Naive thymus-derived CD4-positive, alpha-beta T cell (primary cell): ENCODE data around the gene ADORA3. TPM values are rescaled to one million over a fixed set of nuclear protein-coding genes. Genes with fewer than 3 reads are reported as not detected.
"Not testable (repeated sequence)": the region's sequence is repeated elsewhere in the genome, so short reads cannot be mapped to it uniquely, and the experiment has no call there.

Experiments
- ATAC-seq: fragments of 150-1000 bp; cut with Tn5 transposase; 2 replicates; pipeline ENCODE4 v1.10.0; 2021; ENCODE audit warnings: mild to moderate bottlenecking, moderate library complexity
- CTCF ChIA-PET: fragments of 350-600 bp; sonication (Branson Sonifier 250); formaldehyde crosslinking; loops from one replicate; lab custom pipeline; 2021; ENCODE audit warnings: antibody characterized with exemption; lab: Charles Lee
- POLR2A ChIA-PET: fragments of 350-600 bp; sonication (Branson Sonifier 250); formaldehyde crosslinking; loops from one replicate; lab custom pipeline; 2021; ENCODE audit warnings: antibody characterized with exemption, inconsistent platforms; lab: Charles Lee
- DNase-seq, 9 donors: peaks; one replicate each; pipeline versions ENCODE4 v3.0.0 to v3.0.0-alpha.2; 2020 to 2022; ENCODE audit warnings: mixed read lengths in 1 of 9
- H3K27ac ChIP-seq: one replicate; pipeline ENCODE4 v1.7.0; 2013; ENCODE audit warnings: mild to moderate bottlenecking, low read depth, low read length, moderate library complexity
- H3K27me3 ChIP-seq, 2 donors: one replicate each; pipeline ENCODE4 v1.7.0; 2013; ENCODE audit warnings: low read length in 2 of 2, mild to moderate bottlenecking in 2 of 2, moderate library complexity in 2 of 2; ENCODE audit not compliant: control insufficient read depth in 2 of 2, insufficient read depth in 2 of 2
- H3K36me3 ChIP-seq, 3 experiments: 1 replicate in 2 of 3; 2 replicates in 1 of 3; pipeline ENCODE4 v1.7.0; 2013; ENCODE audit warnings: low read length in 3 of 3, mild to moderate bottlenecking in 3 of 3, moderate library complexity in 1 of 3; ENCODE audit not compliant: insufficient read depth in 3 of 3, control insufficient read depth in 2 of 3
- H3K4me1 ChIP-seq, 2 donors: one replicate each; pipeline ENCODE4 v1.7.0; 2013; ENCODE audit warnings: low read length in 2 of 2, mild to moderate bottlenecking in 2 of 2, moderate library complexity in 1 of 2; ENCODE audit not compliant: control insufficient read depth in 2 of 2, insufficient read depth in 2 of 2
- H3K4me3 ChIP-seq: 2 replicates; pipeline ENCODE4 v1.7.0; 2013; ENCODE audit warnings: mild to moderate bottlenecking, low read length
- H3K9me3 ChIP-seq, 3 experiments: 1 replicate in 2 of 3; 2 replicates in 1 of 3; pipeline ENCODE4 v1.7.0; 2013; ENCODE audit warnings: low read length in 3 of 3; ENCODE audit not compliant: control insufficient read depth in 2 of 3
- H3K27ac Mint-ChIP-seq, 9 donors: one replicate each; pipeline ENCODE4 v1.8.0; 2020 to 2022; ENCODE audit warnings: mixed read lengths in 9 of 9, mild to moderate bottlenecking in 8 of 9, moderate library complexity in 5 of 9, inconsistent platforms in 2 of 9
- H3K27me3 Mint-ChIP-seq, 5 donors: one replicate each; pipeline ENCODE4 v1.8.0; 2021 to 2022; ENCODE audit warnings: mixed read lengths in 5 of 5, mild to moderate bottlenecking in 1 of 5
- H3K36me3 Mint-ChIP-seq, 5 donors: one replicate each; pipeline ENCODE4 v1.8.0; 2020 to 2022; ENCODE audit warnings: mixed read lengths in 5 of 5, mild to moderate bottlenecking in 3 of 5, inconsistent platforms in 1 of 5
- H3K4me1 Mint-ChIP-seq, 7 donors: one replicate each; pipeline ENCODE4 v1.8.0; 2020 to 2022; ENCODE audit warnings: mixed read lengths in 7 of 7, mild to moderate bottlenecking in 3 of 7, inconsistent platforms in 1 of 7
- H3K4me3 Mint-ChIP-seq, 10 donors: one replicate each; pipeline ENCODE4 v1.8.0; 2020 to 2022; ENCODE audit warnings: mild to moderate bottlenecking in 10 of 10, mixed read lengths in 10 of 10, moderate library complexity in 6 of 10, inconsistent platforms in 2 of 10
- H3K9me3 Mint-ChIP-seq, 11 donors: one replicate each; pipeline ENCODE4 v1.8.0; 2020 to 2022; ENCODE audit warnings: mixed read lengths in 11 of 11, mild to moderate bottlenecking in 4 of 11, inconsistent platforms in 1 of 11, moderate library complexity in 1 of 11
- intact Hi-C, 2 donors: fragments of 100-400 bp; cut with micrococcal nuclease; formaldehyde crosslinking; loops; one replicate each; pipeline ENCODE4 v1.15.1; 2023
- polyA plus RNA-seq, 2 donors: library from polyadenylated mRNA; unstranded; fragments of 300-500 nt; fragmentation: Illumina TruSeq; gene quantifications; one replicate each; pipeline ENCODE4 v1.2.3, GENCODE V29; 2021
- total RNA-seq, 6 experiments: library from RNA in 5 of 6; stranded (reverse) in 5 of 6; gene quantifications; 1 replicate in 5 of 6; 2 replicates in 1 of 6; pipeline ENCODE4 v1.2.3 and lab custom pipeline; 2021 to 2026

ADORA3 gene
- 1 to 10 TPM in 2 of 5 experiments, under 1 TPM in 1, not detected in 2; 0.66 to 1.6 (median 1.0) TPM for total RNA-seq
- polyA plus RNA-seq = not detected
- not detected for total RNA-seq (lab: John Stamatoyannopoulos, UW)

GRCh38 chr1:111503585-111504060, at the start of gene ADORA3, which contains the start of gene TMIGD3:
TSS of gene ADORA3 (minus strand) at chr1:111503633. CDS start at chr1:111503354, 279 bp downstream.
TSS of gene TMIGD3 (minus strand) at chr1:111503633. CDS start at chr1:111503354, 279 bp downstream.
- peaks cover 46 to 65% (median 58%) of the 10 kb centered on the region in 7 donors for H3K4me1 Mint-ChIP-seq
- peak within 1 kb of the TSS; percentile 32 to 94 (median 68) for H3K27ac Mint-ChIP-seq
- H3K36me3 Mint-ChIP-seq = peaks cover 0 to 10% (median 0%) of the 10 kb centered on the region in 5 donors
- Histone ChIP-seq H3K27ac (peak within 1 kb of the TSS; percentile 20), H3K4me1 (peaks cover 37 to 56% of the 10 kb centered on the region in 2 donors), H3K36me3 (no peaks in the 10 kb centered on the region), H3K27me3 (no peaks in the 10 kb centered on the region), H3K4me3 (peak within 1 kb of the TSS; percentile 33), H3K9me3 (no peaks in the 10 kb centered on the region)
- DNase-seq (peak in 1 of 9 donors; percentile 19), ATAC-seq (no peak)
- CTCF ChIA-PET = interaction anchor here (0.6 to 2.1 kb wide), 9 partner anchors 11 to 166 kb away, joined by 3 to 7 read pairs (median 4); no protein-coding TSS in a partner anchor
- peaks cover 0 to 5% (median 0%) of the 10 kb centered on the region in 11 donors for H3K9me3 Mint-ChIP-seq
- intact Hi-C loops = no loop called here
- H3K4me3 Mint-ChIP-seq = peak within 1 kb of the TSS; percentile 30 to 80 (median 55)
- no peaks in the 10 kb centered on the region for H3K27me3 Mint-ChIP-seq
- POLR2A ChIA-PET = interaction anchor here (0.6 to 1.7 kb wide), 7 partner anchors 13 to 211 kb away, joined by 3 to 9 read pairs (median 4); no protein-coding TSS in a partner anchor

DNA sequence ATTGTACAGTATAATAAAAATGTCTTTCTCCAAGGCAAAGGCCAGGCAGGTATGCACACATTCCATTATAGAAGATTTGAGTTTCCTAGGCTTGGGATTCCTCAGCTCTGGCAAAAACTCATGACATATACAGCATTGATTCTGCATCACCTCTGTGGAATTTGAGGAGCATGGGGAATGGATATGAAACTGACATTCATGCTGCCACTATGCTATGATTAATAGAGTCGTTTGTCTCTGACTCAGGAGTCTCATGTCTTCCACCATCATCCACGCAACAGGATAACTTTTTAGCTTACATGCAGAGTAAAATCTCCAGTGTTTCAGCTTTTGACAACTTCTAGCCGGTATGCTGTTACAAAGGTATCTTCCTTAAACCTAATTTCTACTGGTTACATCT, 49.8 kb upstream of the ADORA3 start:
- no peak for ATAC-seq
- ChIA-PET CTCF (no interaction called here), POLR2A (interaction anchor here (0.8 to 1.2 kb wide), 2 partner anchors 37 to 41 kb away, joined by 3 read pairs; no protein-coding TSS in a partner anchor)
- Histone ChIP-seq H3K4me1 (no peaks in the 10 kb centered on the region), H3K36me3 (no peaks in the 10 kb centered on the region), H3K27me3 (no peaks in the 10 kb centered on the region), H3K4me3 (no peak overlapping the region), H3K9me3 (no peaks in the 10 kb centered on the region), H3K27ac (no peak overlapping the region)
- H3K27ac Mint-ChIP-seq = no peak overlapping the region
- H3K36me3 Mint-ChIP-seq = peaks cover 0 to 7% (median 0%) of the 10 kb centered on the region in 5 donors
- H3K27me3 Mint-ChIP-seq = peaks cover 0 to 12% (median 3%) of the 10 kb centered on the region in 5 donors
- H3K9me3 Mint-ChIP-seq = peaks cover 0 to 2% (median 0%) of the 10 kb centered on the region in 11 donors
- no peak for DNase-seq
- no peak overlapping the region for H3K4me3 Mint-ChIP-seq
- intact Hi-C loops = no loop called here
- peaks cover 0 to 8% (median 4%) of the 10 kb centered on the region in 7 donors for H3K4me1 Mint-ChIP-seq

DNA sequence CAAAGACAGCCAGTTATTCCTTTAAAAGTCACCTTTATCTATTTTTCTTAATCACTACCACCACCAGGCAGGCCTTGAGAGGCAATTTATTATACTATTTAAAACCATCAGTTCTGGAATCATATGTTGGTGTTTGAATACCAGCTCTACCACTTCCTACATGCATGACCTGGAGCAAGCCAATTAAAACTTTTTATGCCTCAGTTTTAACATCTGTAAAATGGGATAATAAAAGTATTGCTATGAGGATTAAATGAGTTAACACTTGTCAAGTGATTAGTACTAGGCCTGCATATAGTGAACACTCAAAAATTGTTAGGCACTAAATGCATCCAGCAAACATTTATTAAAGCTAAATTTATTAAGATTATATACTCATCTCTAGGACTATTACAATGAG, 49.2 kb upstream of the ADORA3 start:
- intact Hi-C loops = no loop called here
- peaks cover 0 to 2% (median 0%) of the 10 kb centered on the region in 11 donors for H3K9me3 Mint-ChIP-seq
- Histone ChIP-seq H3K27me3 (no peaks in the 10 kb centered on the region), H3K36me3 (no peaks in the 10 kb centered on the region), H3K4me3 (no peak overlapping the region), H3K27ac (no peak overlapping the region), H3K9me3 (no peaks in the 10 kb centered on the region), H3K4me1 (no peaks in the 10 kb centered on the region)
- ChIA-PET CTCF (interaction anchor here (0.7 kb wide), 1 partner anchor 109 kb away, joined by 3 read pairs; no protein-coding TSS in a partner anchor), POLR2A (interaction anchor here (1.2 kb wide), 1 partner anchor 37 kb away, joined by 3 read pairs; no protein-coding TSS in a partner anchor)
- H3K27ac Mint-ChIP-seq = no peak overlapping the region
- ATAC-seq = no peak
- no peak for DNase-seq
- peaks cover 0 to 8% (median 4%) of the 10 kb centered on the region in 7 donors for H3K4me1 Mint-ChIP-seq
- H3K36me3 Mint-ChIP-seq = peaks cover 0 to 7% (median 0%) of the 10 kb centered on the region in 5 donors
- no peak overlapping the region for H3K4me3 Mint-ChIP-seq
- H3K27me3 Mint-ChIP-seq = peaks cover 0 to 17% (median 3%) of the 10 kb centered on the region in 5 donors

DNA sequence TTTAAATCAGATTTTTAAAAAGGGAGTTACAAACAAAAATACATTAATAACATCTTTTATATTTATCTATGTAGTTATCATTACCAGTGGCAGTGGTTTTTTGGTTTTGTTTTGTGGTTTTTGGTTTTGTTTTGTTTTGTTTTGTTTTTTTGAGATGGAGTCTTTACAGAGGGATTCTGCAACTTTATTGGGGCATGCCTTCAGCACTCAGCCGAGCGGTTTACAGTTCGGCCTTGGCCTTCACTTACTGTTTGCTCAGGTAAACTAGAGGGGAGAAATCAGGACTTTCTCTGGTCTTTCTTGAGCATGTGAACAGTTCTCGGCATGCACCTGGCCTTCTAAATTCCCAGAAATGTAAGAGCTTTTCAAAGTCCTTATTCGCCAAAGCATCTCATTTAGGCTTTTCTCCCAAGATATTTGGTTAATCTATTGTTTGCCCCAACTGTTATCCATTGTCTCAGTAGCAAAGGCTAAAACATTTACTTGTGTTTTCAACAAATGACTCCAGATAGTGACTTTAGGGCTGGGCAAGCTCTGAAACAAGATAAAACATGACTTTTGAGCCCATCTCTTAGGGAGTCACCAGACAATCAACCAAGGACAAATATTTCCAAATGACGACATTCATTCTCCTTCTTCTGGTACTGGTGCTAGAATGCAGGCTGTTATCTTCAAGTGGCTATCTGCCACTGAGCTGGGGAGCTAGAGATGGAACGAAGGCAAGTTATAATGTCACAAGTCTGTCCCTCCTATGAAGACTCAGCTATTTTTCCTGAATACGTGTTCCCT, 48.4 kb upstream of the ADORA3 start:
- ATAC-seq (no peak), DNase-seq (no peak)
- no peaks in the 10 kb centered on the region for H3K36me3 ChIP-seq
- H3K27me3 ChIP-seq = no peaks in the 10 kb centered on the region
- POLR2A ChIA-PET = interaction anchor here (0.6 to 1.2 kb wide), 4 partner anchors 38 to 191 kb away, joined by 3 to 4 read pairs (median 3); no protein-coding TSS in a partner anchor
- CTCF ChIA-PET = interaction anchor here (0.7 kb wide), 1 partner anchor 108 kb away, joined by 3 read pairs; no protein-coding TSS in a partner anchor
- peaks cover 0 to 2% (median 0%) of the 10 kb centered on the region in 11 donors for H3K9me3 Mint-ChIP-seq
- H3K9me3 ChIP-seq = no peaks in the 10 kb centered on the region
- no peak overlapping the region for H3K27ac Mint-ChIP-seq
- intact Hi-C loops = no loop called here
- H3K27ac ChIP-seq = no peak overlapping the region
- H3K4me1 Mint-ChIP-seq = peaks cover 0 to 8% (median 3%) of the 10 kb centered on the region in 7 donors
- peaks cover 0 to 20% (median 3%) of the 10 kb centered on the region in 5 donors for H3K27me3 Mint-ChIP-seq
- no peaks in the 10 kb centered on the region for H3K4me1 ChIP-seq
- no peak overlapping the region for H3K4me3 ChIP-seq
- H3K4me3 Mint-ChIP-seq = no peak overlapping the region
- peaks cover 0 to 7% (median 0%) of the 10 kb centered on the region in 5 donors for H3K36me3 Mint-ChIP-seq

DNA sequence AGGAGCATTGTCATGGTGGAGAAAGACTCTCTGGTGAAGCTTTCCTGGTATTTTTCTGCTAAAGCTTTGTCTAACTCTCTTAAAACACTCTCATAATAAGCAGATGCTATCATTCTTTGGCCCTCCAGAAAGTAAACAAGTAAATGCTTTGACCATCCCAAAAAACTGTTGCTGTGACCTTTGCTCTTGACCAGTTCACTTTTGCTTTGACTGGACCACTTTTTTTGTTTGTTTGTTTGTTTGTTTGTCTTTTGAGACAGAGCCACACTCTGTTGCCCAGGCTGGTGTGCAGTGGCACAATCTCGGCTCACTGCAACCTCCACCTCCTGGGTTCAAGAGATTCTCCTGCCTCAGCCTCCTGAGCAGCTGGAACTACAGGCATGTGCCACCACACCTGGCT, 44.4 kb upstream of the ADORA3 start:
- H3K27ac Mint-ChIP-seq, H3K4me3 ChIP-seq, H3K27ac ChIP-seq, H3K27me3 ChIP-seq, DNase-seq, H3K36me3 ChIP-seq, H3K4me1 Mint-ChIP-seq, H3K4me1 ChIP-seq, H3K9me3 ChIP-seq, ATAC-seq, CTCF ChIA-PET, H3K4me3 Mint-ChIP-seq, intact Hi-C loops: not testable (repeated sequence)
- Mint-ChIP-seq H3K36me3 (peaks cover 0 to 13% (median 0%) of the 10 kb centered on the region in 5 donors), H3K27me3 (peaks cover 0 to 39% (median 3%) of the 10 kb centered on the region in 5 donors), H3K9me3 (peaks cover 0 to 11% (median 0%) of the 10 kb centered on the region in 11 donors)
- POLR2A ChIA-PET = interaction anchor here (0.7 kb wide), 1 partner anchor 17 kb away, joined by 3 read pairs; no protein-coding TSS in a partner anchor

- Histone ChIP-seq H3K4me3 (no peak overlapping the region), H3K4me1 (no peaks in the 10 kb centered on the region), H3K27me3 (no peaks in the 10 kb centered on the region), H3K36me3 (no peaks in the 10 kb centered on the region), H3K27ac (no peak overlapping the region), H3K9me3 (no peaks in the 10 kb centered on the region)
- no peak for DNase-seq
- ChIA-PET CTCF (no interaction called here), POLR2A (no interaction called here)
- Mint-ChIP-seq H3K27me3 (peaks cover 0 to 38% (median 0%) of the 10 kb centered on the region in 5 donors), H3K4me3 (no peak overlapping the region), H3K36me3 (peaks cover 0 to 5% (median 4%) of the 10 kb centered on the region in 5 donors), H3K4me1 (peaks cover 0 to 11% (median 4%) of the 10 kb centered on the region in 7 donors), H3K27ac (no peak overlapping the region), H3K9me3 (peaks cover 0 to 14% (median 0%) of the 10 kb centered on the region in 11 donors)
- intact Hi-C loops = no loop called here
- no peak for ATAC-seq
These were observed 38.8 kb upstream of the ADORA3 start for GRCh38 chr1:111542187-111542586.
